Nephron progenitor cell (in vitro differentiated cells): Measurements from ENCODE around the gene TJP1.
"Not testable (repeated sequence)": the region's sequence is repeated elsewhere in the genome, so short reads cannot be mapped to it uniquely, and the experiment has no call there.

Experiments used
- DNase-seq: peaks from one replicate; pipeline ENCODE4 v3.0.0; 2021
- H3K27ac Mint-ChIP-seq: 2 replicates; pipeline ENCODE4 v1.8.0; 2021; ENCODE audit warnings: mild to moderate bottlenecking, moderate library complexity, mixed read lengths
- H3K27me3 Mint-ChIP-seq: 2 replicates; pipeline ENCODE4 v1.8.0; 2021; ENCODE audit warnings: mild to moderate bottlenecking, low read depth, mixed read lengths; ENCODE audit not compliant: poor library complexity
- H3K36me3 Mint-ChIP-seq: 2 replicates; pipeline ENCODE4 v1.8.0; 2021; ENCODE audit warnings: low read depth, mixed read lengths
- H3K4me1 Mint-ChIP-seq: 2 replicates; pipeline ENCODE4 v1.8.0; 2021; ENCODE audit warnings: mixed read lengths
- H3K4me3 Mint-ChIP-seq: 2 replicates; pipeline ENCODE4 v1.8.0; 2021; ENCODE audit warnings: mild to moderate bottlenecking, moderate library complexity, mixed read lengths
- H3K9me3 Mint-ChIP-seq: 2 replicates; pipeline ENCODE4 v1.8.0; 2021; ENCODE audit warnings: mild to moderate bottlenecking, moderate library complexity, mixed read lengths
- CTCF ChIP-seq: fragments of 200-600 bp; sonication (generic); IDR thresholded peaks from 2 replicates; pipeline ENCODE4 v1.5.0; 2021; ENCODE audit warnings: antibody characterized with exemption

TJP1 gene

GRCh38 chr15:29696950-29697738 lies 125.1 kb downstream of the TJP1 start:
- Mint-ChIP-seq H3K9me3 (peaks cover 9% of the 10 kb centered on the region), H3K4me3 (no peak overlapping the region), H3K27me3 (no peaks in the 10 kb centered on the region), H3K36me3 (peaks cover 36% of the 10 kb centered on the region), H3K27ac (no peak overlapping the region), H3K4me1 (peaks cover 16% of the 10 kb centered on the region)
- TF ChIP-seq CTCF, result no peak
- no peak for DNase-seq

GRCh38 chr15:29696506-29696905 lies 125.8 kb downstream of the TJP1 start:
- not testable (repeated sequence) for DNase-seq, H3K27ac Mint-ChIP-seq, H3K9me3 Mint-ChIP-seq, H3K4me3 Mint-ChIP-seq, H3K27me3 Mint-ChIP-seq
- Mint-ChIP-seq H3K4me1 (peaks cover 16% of the 10 kb centered on the region), H3K36me3 (peaks cover 29% of the 10 kb centered on the region)

- Mint-ChIP-seq H3K9me3 (peaks cover 9% of the 10 kb centered on the region), H3K36me3 (peaks cover 21% of the 10 kb centered on the region), H3K4me1 (peaks cover 20% of the 10 kb centered on the region), H3K27ac (no peak overlapping the region), H3K27me3 (no peaks in the 10 kb centered on the region), H3K4me3 (no peak overlapping the region)
- no peak for TF ChIP-seq CTCF
- DNase-seq, result no peak
These were observed 126.6 kb downstream of the TJP1 start for GRCh38 chr15:29695489-29696167.

- TF ChIP-seq CTCF, result no peak
- Mint-ChIP-seq H3K9me3 (peaks cover 9% of the 10 kb centered on the region), H3K4me3 (no peak overlapping the region), H3K27ac (no peak overlapping the region), H3K4me1 (peaks cover 26% of the 10 kb centered on the region), H3K27me3 (peaks cover 2% of the 10 kb centered on the region), H3K36me3 (peaks cover 7% of the 10 kb centered on the region)
- DNase-seq, result no peak
These were observed 129.0 kb downstream of the TJP1 start for GRCh38 chr15:29693225-29693624.

GRCh38 chr15:29692527-29692926 lies 129.7 kb downstream of the TJP1 start:
- peaks cover 31% of the 10 kb centered on the region for H3K4me1 Mint-ChIP-seq
- DNase-seq, result no peak
- H3K27ac Mint-ChIP-seq, result no peak overlapping the region

More at GRCh38 chr15:29692527-29692926, 129.7 kb downstream of the TJP1 start:
- Mint-ChIP-seq H3K27me3 (peaks cover 2% of the 10 kb centered on the region), H3K9me3 (peaks cover 9% of the 10 kb centered on the region), H3K36me3 (no peaks in the 10 kb centered on the region), H3K4me3 (no peak overlapping the region)
- peak; percentile 5 for TF ChIP-seq CTCF
